ENCODE data around the gene MAML2.
A peak's percentile ranks its signal among the peaks of the same experiment; 100 is the strongest.

Gene MAML2

DNA sequence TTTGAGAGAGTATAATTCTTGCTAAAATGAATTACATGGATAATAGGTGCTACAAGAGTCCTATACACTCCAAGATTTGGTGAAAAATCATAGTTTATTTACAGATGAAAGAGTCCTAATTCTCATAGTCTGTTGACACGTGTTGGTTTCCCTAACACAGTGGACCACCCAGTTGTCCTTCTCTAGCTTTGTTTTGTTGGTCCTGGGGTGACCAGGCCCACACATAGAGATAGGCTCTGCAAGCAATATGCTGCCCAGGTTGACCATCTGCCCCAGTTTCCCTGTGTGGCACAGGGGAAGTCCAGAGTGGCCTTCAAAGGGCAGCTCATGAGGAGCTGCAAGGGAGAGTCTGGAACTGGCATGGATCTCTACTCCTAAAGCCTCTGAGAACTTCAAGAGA, 184.9 kb downstream of the MAML2 start:
- no peak for DNase-seq (ENCODE audit: low read depth)
- H3K4me3 ChIP-seq (ENCODE audit: low read depth, low read length): no peak overlapping the region
- TF ChIP-seq, protein P1, sequence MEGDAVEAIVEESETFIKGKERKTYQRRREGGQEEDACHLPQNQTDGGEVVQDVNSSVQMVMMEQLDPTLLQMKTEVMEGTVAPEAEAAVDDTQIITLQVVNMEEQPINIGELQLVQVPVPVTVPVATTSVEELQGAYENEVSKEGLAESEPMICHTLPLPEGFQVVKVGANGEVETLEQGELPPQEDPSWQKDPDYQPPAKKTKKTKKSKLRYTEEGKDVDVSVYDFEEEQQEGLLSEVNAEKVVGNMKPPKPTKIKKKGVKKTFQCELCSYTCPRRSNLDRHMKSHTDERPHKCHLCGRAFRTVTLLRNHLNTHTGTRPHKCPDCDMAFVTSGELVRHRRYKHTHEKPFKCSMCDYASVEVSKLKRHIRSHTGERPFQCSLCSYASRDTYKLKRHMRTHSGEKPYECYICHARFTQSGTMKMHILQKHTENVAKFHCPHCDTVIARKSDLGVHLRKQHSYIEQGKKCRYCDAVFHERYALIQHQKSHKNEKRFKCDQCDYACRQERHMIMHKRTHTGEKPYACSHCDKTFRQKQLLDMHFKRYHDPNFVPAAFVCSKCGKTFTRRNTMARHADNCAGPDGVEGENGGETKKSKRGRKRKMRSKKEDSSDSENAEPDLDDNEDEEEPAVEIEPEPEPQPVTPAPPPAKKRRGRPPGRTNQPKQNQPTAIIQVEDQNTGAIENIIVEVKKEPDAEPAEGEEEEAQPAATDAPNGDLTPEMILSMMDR (IDR thresholded peaks at IDR 0.05; ENCODE audit: low read depth, low read length, missing control alignments): no peak

DNA sequence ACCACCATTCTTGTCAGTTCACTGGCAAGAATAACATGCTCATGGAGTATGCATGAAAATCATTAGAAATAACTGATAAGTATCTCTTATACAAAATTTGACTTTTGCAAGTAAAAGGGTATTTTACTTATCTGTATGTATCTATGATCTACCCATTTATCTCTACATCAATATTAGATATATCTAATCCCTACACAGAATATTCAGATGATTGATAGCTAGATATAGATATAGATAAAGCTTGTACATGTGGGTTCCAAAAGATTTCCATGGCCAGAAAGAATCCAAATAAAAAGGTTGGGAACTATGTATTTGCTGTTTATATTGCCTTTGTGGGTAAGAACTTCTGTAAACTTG, 185.5 kb downstream of the MAML2 start:
- DNase-seq (ENCODE audit: low read depth): no peak
- no peak overlapping the region for H3K4me3 ChIP-seq (ENCODE audit: low read depth, low read length)
- TF ChIP-seq, protein P1 (IDR thresholded peaks at IDR 0.05; ENCODE audit: low read depth, low read length, missing control alignments): no peak

- H3K4me3 ChIP-seq (ENCODE audit: low read depth, low read length): no peak overlapping the region; the same call in 1 of the 2 replicates
- DNase-seq (ENCODE audit: low read depth): no peak
These were observed 186.6 kb downstream of the MAML2 start for GRCh38 chr11:96156379-96156722.

DNA sequence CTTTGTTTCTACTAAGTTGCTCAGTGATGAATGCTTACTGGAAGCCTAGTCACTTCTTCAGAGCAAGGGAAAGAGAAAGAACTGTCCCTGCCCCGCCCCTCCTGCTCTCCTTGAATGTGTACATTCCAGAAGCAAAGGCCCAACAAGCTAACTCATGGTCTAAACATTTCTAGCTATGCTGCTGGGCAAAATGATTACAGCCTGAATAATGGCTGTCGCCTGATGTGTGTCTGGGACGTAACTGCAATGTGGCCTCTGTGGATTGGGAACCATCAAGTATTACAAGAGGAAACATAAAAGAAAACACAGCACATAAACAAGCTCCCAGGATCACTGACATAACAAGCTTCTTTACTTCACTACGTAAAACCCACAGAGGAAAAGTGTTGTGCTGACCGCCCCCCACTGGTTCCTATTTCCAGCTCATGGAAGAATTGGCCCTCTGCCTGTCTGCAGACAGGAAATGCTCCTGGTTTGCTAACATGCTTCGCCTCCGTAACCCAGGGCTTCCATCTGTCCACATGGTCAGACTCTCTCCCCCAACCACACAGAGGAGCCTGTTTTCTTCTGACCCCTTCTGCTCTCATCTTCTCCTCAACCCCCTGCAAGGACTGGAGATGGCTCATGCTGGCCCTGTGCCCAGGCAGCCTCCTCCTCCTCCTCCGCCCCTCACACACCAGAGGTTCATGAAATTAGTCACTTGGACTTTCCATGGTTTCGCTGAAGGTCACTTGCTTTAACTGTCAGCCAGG, 187.2 kb downstream of the MAML2 start:
- TF ChIP-seq, protein P1 (IDR thresholded peaks at IDR 0.05; ENCODE audit: low read depth, low read length, missing control alignments): peak; percentile 25
- DNase-seq (ENCODE audit: low read depth): peak; percentile 46
- no peak overlapping the region; the same call in 1 of the 2 replicates for H3K4me3 ChIP-seq (ENCODE audit: low read depth, low read length)

More at GRCh38 chr11:96156379-96156722, 186.6 kb downstream of the MAML2 start:
- TF ChIP-seq, protein P1 (IDR thresholded peaks at IDR 0.05; ENCODE audit: low read depth, low read length, missing control alignments): no peak

DNA sequence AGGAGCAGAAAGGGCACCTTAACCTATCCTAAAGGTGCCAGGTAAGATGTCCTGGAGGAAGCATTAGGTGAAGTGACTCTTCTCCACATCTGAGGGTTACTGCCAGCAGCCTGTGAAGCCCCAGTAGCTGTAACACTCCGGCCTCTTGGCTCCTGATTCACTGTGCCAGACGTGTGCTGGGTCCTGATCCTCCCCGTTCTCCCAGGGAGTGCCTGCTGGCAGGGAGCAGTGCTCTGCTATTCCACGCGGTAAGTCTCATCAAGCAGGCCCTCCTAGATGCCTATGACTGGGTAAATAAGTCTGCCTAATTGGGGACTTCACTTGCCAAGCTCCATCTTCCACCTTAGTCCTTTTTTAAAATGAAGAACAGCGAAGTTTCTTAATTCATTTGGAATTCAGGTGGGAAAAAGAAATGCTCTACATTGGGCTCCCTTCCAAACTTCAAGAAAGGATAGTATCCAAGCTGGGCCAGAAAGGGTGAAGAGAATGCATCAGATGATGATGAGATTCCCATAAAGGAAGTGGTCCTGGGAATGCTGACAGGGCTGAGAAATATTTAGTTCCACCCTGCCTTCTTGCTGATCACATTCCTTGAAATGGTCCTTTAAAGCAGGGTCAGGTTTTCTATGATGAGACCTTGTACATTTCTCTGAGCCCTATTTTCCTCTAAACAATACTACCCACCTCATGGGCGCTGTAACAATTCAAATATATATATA, 188.0 kb downstream of the MAML2 start:
- no peak overlapping the region for H3K4me3 ChIP-seq (ENCODE audit: low read depth, low read length)
- TF ChIP-seq, protein P1 (IDR thresholded peaks at IDR 0.05; ENCODE audit: low read depth, low read length, missing control alignments): no peak

DNA sequence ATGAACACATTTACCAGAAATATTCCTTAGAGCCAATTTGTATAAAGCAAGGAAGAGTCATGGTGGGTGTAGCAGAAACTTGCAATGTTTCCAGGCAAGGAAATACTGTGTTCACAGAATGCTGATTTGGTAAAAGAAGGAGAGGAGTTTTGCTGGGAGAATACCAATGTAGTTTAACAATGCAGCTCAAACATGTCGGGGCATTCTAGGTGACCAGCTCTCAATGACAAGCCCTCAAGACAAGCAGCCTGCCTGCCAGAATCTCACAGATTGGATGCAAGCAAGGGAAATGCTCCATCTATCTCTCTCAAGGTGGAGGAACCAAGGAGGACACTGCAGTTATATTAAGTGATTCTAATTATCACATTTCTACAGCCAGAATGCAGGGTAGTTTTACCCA, 190.4 kb downstream of the MAML2 start:
- TF ChIP-seq, protein P1 (IDR thresholded peaks at IDR 0.05; ENCODE audit: low read depth, low read length, missing control alignments): no peak
- DNase-seq (ENCODE audit: low read depth): no peak
- H3K4me3 ChIP-seq (ENCODE audit: low read depth, low read length): no peak overlapping the region

More for the DNA sequence above, 188.0 kb downstream of the MAML2 start:
- no peak for DNase-seq (ENCODE audit: low read depth)

Measured in GM12864 (cell line).